ENCODE data around the gene ARL16.

- TF ChIP-seq, protein P1, sequence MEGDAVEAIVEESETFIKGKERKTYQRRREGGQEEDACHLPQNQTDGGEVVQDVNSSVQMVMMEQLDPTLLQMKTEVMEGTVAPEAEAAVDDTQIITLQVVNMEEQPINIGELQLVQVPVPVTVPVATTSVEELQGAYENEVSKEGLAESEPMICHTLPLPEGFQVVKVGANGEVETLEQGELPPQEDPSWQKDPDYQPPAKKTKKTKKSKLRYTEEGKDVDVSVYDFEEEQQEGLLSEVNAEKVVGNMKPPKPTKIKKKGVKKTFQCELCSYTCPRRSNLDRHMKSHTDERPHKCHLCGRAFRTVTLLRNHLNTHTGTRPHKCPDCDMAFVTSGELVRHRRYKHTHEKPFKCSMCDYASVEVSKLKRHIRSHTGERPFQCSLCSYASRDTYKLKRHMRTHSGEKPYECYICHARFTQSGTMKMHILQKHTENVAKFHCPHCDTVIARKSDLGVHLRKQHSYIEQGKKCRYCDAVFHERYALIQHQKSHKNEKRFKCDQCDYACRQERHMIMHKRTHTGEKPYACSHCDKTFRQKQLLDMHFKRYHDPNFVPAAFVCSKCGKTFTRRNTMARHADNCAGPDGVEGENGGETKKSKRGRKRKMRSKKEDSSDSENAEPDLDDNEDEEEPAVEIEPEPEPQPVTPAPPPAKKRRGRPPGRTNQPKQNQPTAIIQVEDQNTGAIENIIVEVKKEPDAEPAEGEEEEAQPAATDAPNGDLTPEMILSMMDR (conservative IDR thresholded peaks at IDR 0.05), result no peak
- no peak for TF ChIP-seq ZFX (IDR thresholded peaks at IDR 0.05)
Observed at GRCh38 chr17:81666092-81666341, 17.6 kb downstream of the ARL16 start.

Measured in C4-2B (cell line).